Measurements from ENCODE around the gene KIRREL2. TPM values are rescaled to one million over a fixed set of nuclear protein-coding genes. Genes with fewer than 3 reads are reported as not detected.

The KIRREL2 gene
- total and polyA plus RNA-seq, 2 experiments from 2014 or later: 3.6 to 9.9 TPM

DNA sequence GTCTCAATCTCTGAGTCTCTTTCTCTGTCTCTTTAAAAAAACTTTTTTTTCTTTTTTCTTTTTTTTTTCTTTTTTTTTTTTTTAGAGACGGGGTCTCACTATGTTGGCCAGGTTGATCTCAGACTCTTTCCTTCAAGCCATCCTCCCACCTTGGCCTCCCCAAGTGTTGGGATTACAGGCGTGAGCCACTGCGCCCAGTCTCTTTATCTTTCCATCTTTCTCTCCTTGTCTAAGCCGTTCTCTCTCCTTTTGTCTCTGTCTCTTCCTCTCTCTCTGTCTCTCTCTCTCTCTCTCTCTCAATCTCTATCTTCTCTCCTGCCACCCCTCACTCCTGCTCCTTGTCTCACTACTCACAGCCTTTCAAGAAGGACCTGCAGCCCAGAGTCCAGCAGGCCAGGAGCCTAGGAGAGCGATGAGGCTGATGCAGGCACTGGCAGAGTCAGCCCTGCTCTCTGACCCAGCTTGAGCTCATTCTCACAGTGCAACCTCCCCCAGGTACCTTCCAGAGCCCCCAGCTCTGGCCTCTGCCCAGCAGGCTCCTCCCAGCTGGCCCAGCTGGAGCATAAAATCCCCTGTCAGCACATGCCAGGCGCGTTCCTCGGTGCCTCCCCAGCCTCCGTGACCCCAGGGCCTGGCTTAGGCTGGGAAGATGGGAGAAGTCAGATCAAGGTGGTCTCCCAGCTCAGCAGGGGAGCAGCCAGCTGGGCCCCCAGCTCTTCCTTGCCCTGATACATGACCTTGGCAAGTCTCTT is 4.5 kb upstream of the KIRREL2 start, which contains the start of gene NPHS1:
NPHS1 (minus strand) TSS at position 476 of the 752 bp plus-strand sequence. CDS start 667 bp downstream, outside the sequence.
- no peaks in the 10 kb centered on the region for H3K9me2 ChIP-seq (ENCODE audit: insufficient read depth)
- Mint-ChIP-seq H3K27ac (no peak within 1 kb of the TSS), H3K9me3 (no peaks in the 10 kb centered on the region), H3K4me3 (peak within 1 kb of the TSS; percentile 64), H3K27me3 (ENCODE audit: insufficient read depth, low read depth, poor library complexity) (peaks cover 38% of the 10 kb centered on the region), H3K4me1 (peaks cover 27% of the 10 kb centered on the region), H3K36me3 (ENCODE audit: low read depth) (no peaks in the 10 kb centered on the region)
- peak within 1 kb of the TSS; percentile 97 for H2AFZ ChIP-seq
- ATAC-seq (no peak), DNase-seq (ENCODE audit: low spot score) (no peak)
- peak within 1 kb of the TSS; percentile 48 for H3K4me3 ChIP-seq
- H3F3A ChIP-seq (replicated peaks; ENCODE audit: low read depth): 0 out of 2 replicates have a peak, but pooled peaks cover 3% of the 10 kb centered on the region
- H3K36me3 ChIP-seq (ENCODE audit: insufficient read depth): no peaks in the 10 kb centered on the region
- H3K4me1 ChIP-seq (ENCODE audit: insufficient read depth): peaks cover 24% of the 10 kb centered on the region
- H3K79me2 ChIP-seq (replicated peaks; ENCODE audit: insufficient read depth): no peaks in the 10 kb centered on the region
- peaks cover 21% of the 10 kb centered on the region for H3K27me3 ChIP-seq (ENCODE audit: insufficient read depth)
- H3K4me2 ChIP-seq: peak within 1 kb of the TSS; percentile 70
- H4K20me1 ChIP-seq (replicated peaks; ENCODE audit: insufficient read depth): no peaks in the 10 kb centered on the region
- TF ChIP-seq, protein P1, sequence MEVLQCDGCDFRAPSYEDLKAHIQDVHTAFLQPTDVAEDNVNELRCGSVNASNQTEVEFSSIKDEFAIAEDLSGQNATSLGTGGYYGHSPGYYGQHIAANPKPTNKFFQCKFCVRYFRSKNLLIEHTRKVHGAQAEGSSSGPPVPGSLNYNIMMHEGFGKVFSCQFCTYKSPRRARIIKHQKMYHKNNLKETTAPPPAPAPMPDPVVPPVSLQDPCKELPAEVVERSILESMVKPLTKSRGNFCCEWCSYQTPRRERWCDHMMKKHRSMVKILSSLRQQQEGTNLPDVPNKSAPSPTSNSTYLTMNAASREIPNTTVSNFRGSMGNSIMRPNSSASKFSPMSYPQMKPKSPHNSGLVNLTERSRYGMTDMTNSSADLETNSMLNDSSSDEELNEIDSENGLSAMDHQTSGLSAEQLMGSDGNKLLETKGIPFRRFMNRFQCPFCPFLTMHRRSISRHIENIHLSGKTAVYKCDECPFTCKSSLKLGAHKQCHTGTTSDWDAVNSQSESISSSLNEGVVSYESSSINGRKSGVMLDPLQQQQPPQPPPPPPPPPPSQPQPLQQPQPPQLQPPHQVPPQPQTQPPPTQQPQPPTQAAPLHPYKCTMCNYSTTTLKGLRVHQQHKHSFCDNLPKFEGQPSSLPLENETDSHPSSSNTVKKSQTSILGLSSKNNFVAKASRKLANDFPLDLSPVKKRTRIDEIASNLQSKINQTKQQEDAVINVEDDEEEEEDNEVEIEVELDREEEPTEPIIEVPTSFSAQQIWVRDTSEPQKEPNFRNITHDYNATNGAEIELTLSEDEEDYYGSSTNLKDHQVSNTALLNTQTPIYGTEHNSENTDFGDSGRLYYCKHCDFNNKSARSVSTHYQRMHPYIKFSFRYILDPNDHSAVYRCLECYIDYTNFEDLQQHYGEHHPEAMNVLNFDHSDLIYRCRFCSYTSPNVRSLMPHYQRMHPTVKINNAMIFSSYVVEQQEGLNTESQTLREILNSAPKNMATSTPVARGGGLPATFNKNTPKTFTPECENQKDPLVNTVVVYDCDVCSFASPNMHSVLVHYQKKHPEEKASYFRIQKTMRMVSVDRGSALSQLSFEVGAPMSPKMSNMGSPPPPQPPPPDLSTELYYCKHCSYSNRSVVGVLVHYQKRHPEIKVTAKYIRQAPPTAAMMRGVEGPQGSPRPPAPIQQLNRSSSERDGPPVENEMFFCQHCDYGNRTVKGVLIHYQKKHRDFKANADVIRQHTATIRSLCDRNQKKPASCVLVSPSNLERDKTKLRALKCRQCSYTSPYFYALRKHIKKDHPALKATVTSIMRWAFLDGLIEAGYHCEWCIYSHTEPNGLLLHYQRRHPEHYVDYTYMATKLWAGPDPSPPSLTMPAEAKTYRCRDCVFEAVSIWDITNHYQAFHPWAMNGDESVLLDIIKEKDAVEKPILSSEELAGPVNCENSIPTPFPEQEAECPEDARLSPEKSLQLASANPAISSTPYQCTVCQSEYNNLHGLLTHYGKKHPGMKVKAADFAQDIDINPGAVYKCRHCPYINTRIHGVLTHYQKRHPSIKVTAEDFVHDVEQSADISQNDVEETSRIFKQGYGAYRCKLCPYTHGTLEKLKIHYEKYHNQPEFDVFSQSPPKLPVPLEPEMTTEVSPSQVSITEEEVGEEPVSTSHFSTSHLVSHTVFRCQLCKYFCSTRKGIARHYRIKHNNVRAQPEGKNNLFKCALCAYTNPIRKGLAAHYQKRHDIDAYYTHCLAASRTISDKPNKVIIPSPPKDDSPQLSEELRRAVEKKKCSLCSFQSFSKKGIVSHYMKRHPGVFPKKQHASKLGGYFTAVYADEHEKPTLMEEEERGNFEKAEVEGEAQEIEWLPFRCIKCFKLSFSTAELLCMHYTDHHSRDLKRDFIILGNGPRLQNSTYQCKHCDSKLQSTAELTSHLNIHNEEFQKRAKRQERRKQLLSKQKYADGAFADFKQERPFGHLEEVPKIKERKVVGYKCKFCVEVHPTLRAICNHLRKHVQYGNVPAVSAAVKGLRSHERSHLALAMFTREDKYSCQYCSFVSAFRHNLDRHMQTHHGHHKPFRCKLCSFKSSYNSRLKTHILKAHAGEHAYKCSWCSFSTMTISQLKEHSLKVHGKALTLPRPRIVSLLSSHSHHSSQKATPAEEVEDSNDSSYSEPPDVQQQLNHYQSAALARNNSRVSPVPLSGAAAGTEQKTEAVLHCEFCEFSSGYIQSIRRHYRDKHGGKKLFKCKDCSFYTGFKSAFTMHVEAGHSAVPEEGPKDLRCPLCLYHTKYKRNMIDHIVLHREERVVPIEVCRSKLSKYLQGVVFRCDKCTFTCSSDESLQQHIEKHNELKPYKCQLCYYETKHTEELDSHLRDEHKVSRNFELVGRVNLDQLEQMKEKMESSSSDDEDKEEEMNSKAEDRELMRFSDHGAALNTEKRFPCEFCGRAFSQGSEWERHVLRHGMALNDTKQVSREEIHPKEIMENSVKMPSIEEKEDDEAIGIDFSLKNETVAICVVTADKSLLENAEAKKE (CRISPR knock-in tag; IDR thresholded peaks at IDR 0.05): no peak
- no peak for TF ChIP-seq ZNF331 (CRISPR knock-in tag; IDR thresholded peaks at IDR 0.05; ENCODE audit: low read depth)
- no peak for TF ChIP-seq STAT1 (IDR thresholded peaks at IDR 0.05; ENCODE audit: unreplicated experiment)
- TF ChIP-seq, protein P2, sequence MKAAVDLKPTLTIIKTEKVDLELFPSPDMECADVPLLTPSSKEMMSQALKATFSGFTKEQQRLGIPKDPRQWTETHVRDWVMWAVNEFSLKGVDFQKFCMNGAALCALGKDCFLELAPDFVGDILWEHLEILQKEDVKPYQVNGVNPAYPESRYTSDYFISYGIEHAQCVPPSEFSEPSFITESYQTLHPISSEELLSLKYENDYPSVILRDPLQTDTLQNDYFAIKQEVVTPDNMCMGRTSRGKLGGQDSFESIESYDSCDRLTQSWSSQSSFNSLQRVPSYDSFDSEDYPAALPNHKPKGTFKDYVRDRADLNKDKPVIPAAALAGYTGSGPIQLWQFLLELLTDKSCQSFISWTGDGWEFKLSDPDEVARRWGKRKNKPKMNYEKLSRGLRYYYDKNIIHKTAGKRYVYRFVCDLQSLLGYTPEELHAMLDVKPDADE (IDR thresholded peaks at IDR 0.05): no peak
- no peak for TF ChIP-seq CREB1 (CRISPR knock-in tag; IDR thresholded peaks at IDR 0.05; ENCODE audit: low read depth)
- TF ChIP-seq NANOG (IDR thresholded peaks at IDR 0.05; ENCODE audit: borderline replicate concordance): no peak
- TF ChIP-seq JUNB (IDR thresholded peaks at IDR 0.05; ENCODE audit: unreplicated experiment): no peak
- TF ChIP-seq, protein P3, sequence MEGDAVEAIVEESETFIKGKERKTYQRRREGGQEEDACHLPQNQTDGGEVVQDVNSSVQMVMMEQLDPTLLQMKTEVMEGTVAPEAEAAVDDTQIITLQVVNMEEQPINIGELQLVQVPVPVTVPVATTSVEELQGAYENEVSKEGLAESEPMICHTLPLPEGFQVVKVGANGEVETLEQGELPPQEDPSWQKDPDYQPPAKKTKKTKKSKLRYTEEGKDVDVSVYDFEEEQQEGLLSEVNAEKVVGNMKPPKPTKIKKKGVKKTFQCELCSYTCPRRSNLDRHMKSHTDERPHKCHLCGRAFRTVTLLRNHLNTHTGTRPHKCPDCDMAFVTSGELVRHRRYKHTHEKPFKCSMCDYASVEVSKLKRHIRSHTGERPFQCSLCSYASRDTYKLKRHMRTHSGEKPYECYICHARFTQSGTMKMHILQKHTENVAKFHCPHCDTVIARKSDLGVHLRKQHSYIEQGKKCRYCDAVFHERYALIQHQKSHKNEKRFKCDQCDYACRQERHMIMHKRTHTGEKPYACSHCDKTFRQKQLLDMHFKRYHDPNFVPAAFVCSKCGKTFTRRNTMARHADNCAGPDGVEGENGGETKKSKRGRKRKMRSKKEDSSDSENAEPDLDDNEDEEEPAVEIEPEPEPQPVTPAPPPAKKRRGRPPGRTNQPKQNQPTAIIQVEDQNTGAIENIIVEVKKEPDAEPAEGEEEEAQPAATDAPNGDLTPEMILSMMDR (conservative IDR thresholded peaks at IDR 0.05; ENCODE audit: low read depth in 2 of 2): no peak
- TF ChIP-seq, protein P4, sequence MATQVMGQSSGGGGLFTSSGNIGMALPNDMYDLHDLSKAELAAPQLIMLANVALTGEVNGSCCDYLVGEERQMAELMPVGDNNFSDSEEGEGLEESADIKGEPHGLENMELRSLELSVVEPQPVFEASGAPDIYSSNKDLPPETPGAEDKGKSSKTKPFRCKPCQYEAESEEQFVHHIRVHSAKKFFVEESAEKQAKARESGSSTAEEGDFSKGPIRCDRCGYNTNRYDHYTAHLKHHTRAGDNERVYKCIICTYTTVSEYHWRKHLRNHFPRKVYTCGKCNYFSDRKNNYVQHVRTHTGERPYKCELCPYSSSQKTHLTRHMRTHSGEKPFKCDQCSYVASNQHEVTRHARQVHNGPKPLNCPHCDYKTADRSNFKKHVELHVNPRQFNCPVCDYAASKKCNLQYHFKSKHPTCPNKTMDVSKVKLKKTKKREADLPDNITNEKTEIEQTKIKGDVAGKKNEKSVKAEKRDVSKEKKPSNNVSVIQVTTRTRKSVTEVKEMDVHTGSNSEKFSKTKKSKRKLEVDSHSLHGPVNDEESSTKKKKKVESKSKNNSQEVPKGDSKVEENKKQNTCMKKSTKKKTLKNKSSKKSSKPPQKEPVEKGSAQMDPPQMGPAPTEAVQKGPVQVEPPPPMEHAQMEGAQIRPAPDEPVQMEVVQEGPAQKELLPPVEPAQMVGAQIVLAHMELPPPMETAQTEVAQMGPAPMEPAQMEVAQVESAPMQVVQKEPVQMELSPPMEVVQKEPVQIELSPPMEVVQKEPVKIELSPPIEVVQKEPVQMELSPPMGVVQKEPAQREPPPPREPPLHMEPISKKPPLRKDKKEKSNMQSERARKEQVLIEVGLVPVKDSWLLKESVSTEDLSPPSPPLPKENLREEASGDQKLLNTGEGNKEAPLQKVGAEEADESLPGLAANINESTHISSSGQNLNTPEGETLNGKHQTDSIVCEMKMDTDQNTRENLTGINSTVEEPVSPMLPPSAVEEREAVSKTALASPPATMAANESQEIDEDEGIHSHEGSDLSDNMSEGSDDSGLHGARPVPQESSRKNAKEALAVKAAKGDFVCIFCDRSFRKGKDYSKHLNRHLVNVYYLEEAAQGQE (IDR thresholded peaks at IDR 0.05; ENCODE audit: unreplicated experiment): no peak
- TF ChIP-seq ZNF114 (CRISPR knock-in tag; IDR thresholded peaks at IDR 0.05): no peak
- no peak for TF ChIP-seq EZH2 (IDR thresholded peaks at IDR 0.05; ENCODE audit: low read depth, unreplicated experiment)
- TF ChIP-seq POLR2AphosphoS5 (IDR thresholded peaks at IDR 0.05; ENCODE audit: low read depth): no peak
- TF ChIP-seq EZH2phosphoT487 (IDR thresholded peaks at IDR 0.05; ENCODE audit: unreplicated experiment): no peak
- H3K27ac ChIP-seq (ENCODE audit: low read depth): no peak within 1 kb of the TSS
